ENCODE results near the gene EFCAB6. TPM values are rescaled to one million over a fixed set of nuclear protein-coding genes. Genes with fewer than 3 reads are reported as not detected.

Gene EFCAB6
- total RNA-seq, 6 donors from 2014 or later: 2.4 to 94.3 (median 6.6) TPM

- no peaks in the 10 kb centered on the region for H3K27me3 ChIP-seq
- no peaks in the 10 kb centered on the region for H3K4me1 ChIP-seq
- DNase-seq (no peak), ATAC-seq (ENCODE audit: low FRiP score in 2 of 2) (no peak)
- WGBS, 2 donors: 82 to 91% methylated on average over 5 to 10 of the region's 13 CpGs
- H3K36me3 ChIP-seq: no peaks in the 10 kb centered on the region
- no peak overlapping the region for H3K4me3 ChIP-seq
- no peak overlapping the region for H3K27ac ChIP-seq
- no peak for TF ChIP-seq POLR2AphosphoS5 (IDR thresholded peaks at IDR 0.05)
- no peak for TF ChIP-seq CTCF (IDR thresholded peaks at IDR 0.05)
- no peak for TF ChIP-seq EP300 (IDR thresholded peaks at IDR 0.05)
- no peak for TF ChIP-seq POLR2A (IDR thresholded peaks at IDR 0.05)
- no peaks in the 10 kb centered on the region for H3K9me3 ChIP-seq
Observed at GRCh38 chr22:43840431-43840830, 28.3 kb upstream of the EFCAB6 start.

- Histone ChIP-seq H3K27ac (no peak overlapping the region), H3K4me3 (no peak overlapping the region), H3K36me3 (no peaks in the 10 kb centered on the region), H3K27me3 (no peaks in the 10 kb centered on the region), H3K4me1 (no peaks in the 10 kb centered on the region), H3K9me3 (no peaks in the 10 kb centered on the region)
- WGBS, 2 donors: 44 to 60% methylated on average over 8 of the region's 8 CpGs
- DNase-seq (no peak), ATAC-seq (ENCODE audit: low FRiP score in 2 of 2) (no peak)
- TF ChIP-seq CTCF (IDR thresholded peaks at IDR 0.05) (no peak), POLR2A (IDR thresholded peaks at IDR 0.05) (no peak), EP300 (IDR thresholded peaks at IDR 0.05) (no peak), POLR2AphosphoS5 (IDR thresholded peaks at IDR 0.05) (no peak)
Observed at GRCh38 chr22:43839781-43840180, 27.7 kb upstream of the EFCAB6 start.

- H3K4me3 ChIP-seq: no peak overlapping the region
- ATAC-seq (ENCODE audit: low FRiP score in 2 of 2) (no peak), DNase-seq (no peak)
- H3K27ac ChIP-seq: no peak overlapping the region
- H3K27me3 ChIP-seq: no peaks in the 10 kb centered on the region
- no peaks in the 10 kb centered on the region for H3K4me1 ChIP-seq
- H3K36me3 ChIP-seq: no peaks in the 10 kb centered on the region
- no peak for TF ChIP-seq POLR2A (IDR thresholded peaks at IDR 0.05)
- TF ChIP-seq CTCF (IDR thresholded peaks at IDR 0.05): no peak
- no peak for TF ChIP-seq POLR2AphosphoS5 (IDR thresholded peaks at IDR 0.05)
- TF ChIP-seq EP300 (IDR thresholded peaks at IDR 0.05): no peak
- 89 to 93% methylated on average over 21 to 25 of the region's 25 CpGs for whole genome bisulfite sequencing, 2 donors
- no peaks in the 10 kb centered on the region for H3K9me3 ChIP-seq
Observed at GRCh38 chr22:43838571-43839307, 26.6 kb upstream of the EFCAB6 start.

GRCh38 chr22:43838161-43838560, 26.1 kb upstream of the EFCAB6 start:
- no peaks in the 10 kb centered on the region for H3K9me3 ChIP-seq
- TF ChIP-seq EP300 (IDR thresholded peaks at IDR 0.05): no peak
- TF ChIP-seq POLR2A (IDR thresholded peaks at IDR 0.05): no peak
- no peak for TF ChIP-seq POLR2AphosphoS5 (IDR thresholded peaks at IDR 0.05)
- no peak for TF ChIP-seq CTCF (IDR thresholded peaks at IDR 0.05)
- 87 to 95% methylated on average over 6 to 10 of the region's 10 CpGs for WGBS, 2 donors
- H3K27ac ChIP-seq: no peak overlapping the region
- no peaks in the 10 kb centered on the region for H3K4me1 ChIP-seq
- no peaks in the 10 kb centered on the region for H3K36me3 ChIP-seq
- H3K4me3 ChIP-seq: no peak overlapping the region
- DNase-seq (no peak), ATAC-seq (ENCODE audit: low FRiP score in 2 of 2) (no peak)
- H3K27me3 ChIP-seq: no peaks in the 10 kb centered on the region

- no peak for TF ChIP-seq POLR2A (IDR thresholded peaks at IDR 0.05)
- no peak for TF ChIP-seq CTCF (IDR thresholded peaks at IDR 0.05)
- TF ChIP-seq POLR2AphosphoS5 (IDR thresholded peaks at IDR 0.05): no peak
- TF ChIP-seq EP300 (IDR thresholded peaks at IDR 0.05): no peak
- Histone ChIP-seq H3K9me3 (no peaks in the 10 kb centered on the region), H3K36me3 (no peaks in the 10 kb centered on the region), H3K4me1 (no peaks in the 10 kb centered on the region), H3K27me3 (no peaks in the 10 kb centered on the region), H3K4me3 (no peak overlapping the region), H3K27ac (no peak overlapping the region)
- WGBS, 2 donors: 53 to 69% methylated on average over 9 of the region's 9 CpGs
- DNase-seq (no peak), ATAC-seq (ENCODE audit: low FRiP score in 2 of 2) (no peak)
Observed at GRCh38 chr22:43837666-43838065, 25.6 kb upstream of the EFCAB6 start.
